HG03460 (cell line): ENCODE measurements around the gene TBC1D28.
"Not testable (repeated sequence)": the region's sequence is repeated elsewhere in the genome, so short reads cannot be mapped to it uniquely, and the experiment has no call there.

ENCODE experiments used
- ATAC-seq: cut with Tn5 transposase; IDR thresholded peaks from one replicate; pipeline ENCODE4 v1.9.1; 2021; ENCODE audit not compliant: unreplicated experiment

The TBC1D28 gene

GRCh38 chr17:18617613-18618012 lies 26.6 kb downstream of the TBC1D28 start:
- not testable (repeated sequence) for ATAC-seq

DNA sequence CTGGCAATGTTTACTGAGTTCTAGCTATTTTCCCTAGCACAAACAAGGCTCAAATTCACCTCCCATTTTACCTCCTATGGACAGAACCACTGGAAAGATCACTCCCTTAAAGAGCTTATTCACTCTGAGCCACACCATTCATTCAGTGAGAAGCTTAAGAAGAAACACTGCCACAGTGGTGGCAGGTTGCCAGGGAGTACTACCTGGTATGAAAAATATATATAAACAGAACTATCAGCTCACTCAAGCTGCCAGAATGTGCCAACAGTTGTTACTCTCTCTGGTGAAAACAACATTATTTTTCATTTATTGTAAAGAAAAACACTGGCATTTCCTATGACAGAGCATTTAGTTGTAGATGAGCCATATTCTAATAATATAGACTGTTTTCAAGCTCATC lies 31.2 kb downstream of the TBC1D28 start:
- ATAC-seq: not testable (repeated sequence)

DNA sequence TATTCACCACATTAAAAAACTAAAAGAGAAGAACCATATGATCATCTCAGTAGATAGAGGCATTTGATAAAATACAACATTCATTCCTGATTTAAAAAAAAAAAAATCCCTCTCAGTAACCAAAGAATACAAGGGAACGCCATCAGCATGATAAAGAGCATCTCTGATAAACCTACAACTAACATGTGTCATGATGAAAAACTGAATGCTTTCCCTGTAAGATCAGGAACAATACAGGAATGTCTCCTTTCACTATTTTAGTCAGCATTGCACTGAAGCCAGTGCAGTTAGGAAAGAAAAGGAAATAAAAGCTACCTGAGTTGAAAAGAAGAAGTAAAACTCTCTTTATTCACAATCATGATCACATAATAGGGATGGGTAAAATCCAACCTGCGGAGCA lies 51.1 kb downstream of the TBC1D28 start:
- not testable (repeated sequence) for ATAC-seq
